KG1 (cell line): Measurements from ENCODE around the gene NIT1.
"Not testable (repeated sequence)": the region's sequence is repeated elsewhere in the genome, so short reads cannot be mapped to it uniquely, and the experiment has no call there.

Experiments
- DNase-seq: peaks from one replicate; lab custom pipeline; 2025; lab: John Stamatoyannopoulos, UW

The NIT1 gene

DNA sequence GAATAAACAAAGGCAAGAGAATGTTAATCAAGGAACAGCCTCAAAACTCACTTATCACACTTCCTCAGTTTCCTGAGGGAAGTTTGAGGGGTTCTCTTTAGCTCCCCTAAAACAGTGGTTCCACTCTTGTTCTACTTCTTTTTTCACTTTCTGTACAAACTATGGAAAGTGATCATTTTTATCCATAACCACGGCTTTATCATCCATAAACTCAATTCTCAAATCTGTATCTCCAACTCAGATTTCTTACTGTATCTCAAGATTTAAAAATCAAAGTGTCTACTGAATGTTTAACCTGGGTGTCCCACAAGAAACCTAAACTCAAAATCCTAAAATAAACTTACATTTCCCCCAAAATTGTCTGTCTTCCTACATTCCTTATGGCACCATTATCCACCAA lies 4.0 kb upstream of the NIT1 start:
- DNase-seq = no peak

DNA sequence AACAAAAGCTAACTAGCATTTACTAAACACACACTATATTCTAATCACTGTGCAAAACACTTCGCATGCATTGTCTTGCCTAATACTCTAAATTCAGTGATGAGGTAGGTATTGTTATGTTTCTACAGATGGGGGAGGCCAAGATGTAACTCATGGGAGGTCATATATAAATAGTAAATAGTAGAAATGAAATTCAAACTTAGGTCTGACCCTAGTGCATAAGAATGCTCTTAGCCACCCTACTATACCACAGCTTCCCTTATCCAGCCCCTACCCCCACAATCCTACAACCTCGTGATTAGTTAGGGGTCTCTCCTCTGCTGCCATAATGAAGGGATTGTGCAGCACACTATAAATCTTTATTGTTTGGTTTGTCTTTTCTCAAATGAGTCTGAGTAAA lies 3.3 kb upstream of the NIT1 start:
- DNase-seq = no peak

DNA sequence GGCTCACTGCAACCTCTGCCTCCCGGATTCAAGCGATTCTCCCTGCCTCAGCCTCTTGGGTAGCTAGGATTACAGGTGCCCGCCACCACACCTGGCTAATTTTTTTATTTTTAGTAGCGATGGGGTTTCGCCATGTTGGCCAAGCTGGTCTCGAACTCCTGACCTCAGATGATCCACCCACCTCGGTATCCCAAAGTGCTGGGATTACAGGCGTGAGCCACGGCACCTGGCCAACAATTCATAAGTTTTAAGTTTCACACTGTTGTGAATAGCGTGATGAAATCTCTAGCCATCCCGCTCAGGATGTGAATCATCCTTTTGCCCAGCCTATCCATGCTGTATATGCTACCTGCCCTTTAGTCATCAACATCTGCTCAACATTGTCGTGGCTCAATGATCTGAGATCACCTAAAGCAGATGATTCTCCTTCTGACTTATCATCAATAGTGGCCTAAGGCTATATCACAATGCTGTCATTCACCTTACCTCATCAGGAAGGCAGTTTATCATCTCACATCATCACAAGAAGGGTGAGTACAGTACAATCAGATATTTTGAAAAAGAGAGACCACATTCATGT lies 2.7 kb upstream of the NIT1 start:
- no peak for DNase-seq

DNA sequence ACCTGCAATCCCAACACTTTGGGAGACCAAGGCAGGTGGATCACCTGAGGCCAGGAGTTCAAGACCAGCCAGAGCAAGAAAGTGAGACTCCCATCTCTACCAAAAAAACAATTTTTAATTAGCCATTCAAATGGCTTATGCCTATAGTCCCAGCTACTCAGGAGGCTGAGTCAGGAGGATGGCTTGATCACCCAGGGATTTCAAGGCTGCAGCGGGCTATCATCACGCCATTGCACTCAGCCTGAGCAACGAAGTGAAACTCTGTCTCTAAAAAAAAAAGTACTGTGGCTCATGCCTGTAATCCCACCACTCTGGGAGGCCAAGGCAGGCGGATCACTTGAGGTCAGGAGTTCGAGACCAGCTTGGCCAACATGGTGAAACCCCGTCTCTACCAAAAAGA lies 1.9 kb upstream of the NIT1 start:
- not testable (repeated sequence) for DNase-seq

DNA sequence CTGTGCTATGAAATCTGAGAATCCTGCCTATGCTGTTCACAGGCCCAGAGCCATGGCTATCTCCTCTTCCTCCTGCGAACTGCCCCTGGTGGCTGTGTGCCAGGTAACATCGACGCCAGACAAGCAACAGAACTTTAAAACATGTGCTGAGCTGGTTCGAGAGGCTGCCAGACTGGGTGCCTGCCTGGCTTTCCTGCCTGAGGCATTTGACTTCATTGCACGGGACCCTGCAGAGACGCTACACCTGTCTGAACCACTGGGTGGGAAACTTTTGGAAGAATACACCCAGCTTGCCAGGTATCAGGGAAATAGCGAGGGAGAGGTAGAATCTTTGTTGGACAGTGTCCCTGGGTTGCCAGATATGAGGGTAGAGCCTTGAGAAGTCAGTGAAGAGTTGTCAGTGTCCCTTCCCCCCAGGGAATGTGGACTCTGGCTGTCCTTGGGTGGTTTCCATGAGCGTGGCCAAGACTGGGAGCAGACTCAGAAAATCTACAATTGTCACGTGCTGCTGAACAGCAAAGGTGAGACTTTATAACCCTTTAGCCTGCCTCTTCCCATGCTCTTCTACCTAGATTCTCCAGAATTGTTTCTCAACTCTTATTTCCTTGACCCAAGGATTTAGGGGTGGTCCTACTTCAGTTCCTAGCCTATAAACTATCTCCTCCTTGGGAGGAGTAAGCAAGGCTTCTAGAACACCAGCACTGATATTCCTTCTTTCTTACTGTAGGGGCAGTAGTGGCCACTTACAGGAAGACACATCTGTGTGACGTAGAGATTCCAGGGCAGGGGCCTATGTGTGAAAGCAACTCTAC lies 1.4 kb downstream of the NIT1 start:
- DNase-seq = no peak

DNA sequence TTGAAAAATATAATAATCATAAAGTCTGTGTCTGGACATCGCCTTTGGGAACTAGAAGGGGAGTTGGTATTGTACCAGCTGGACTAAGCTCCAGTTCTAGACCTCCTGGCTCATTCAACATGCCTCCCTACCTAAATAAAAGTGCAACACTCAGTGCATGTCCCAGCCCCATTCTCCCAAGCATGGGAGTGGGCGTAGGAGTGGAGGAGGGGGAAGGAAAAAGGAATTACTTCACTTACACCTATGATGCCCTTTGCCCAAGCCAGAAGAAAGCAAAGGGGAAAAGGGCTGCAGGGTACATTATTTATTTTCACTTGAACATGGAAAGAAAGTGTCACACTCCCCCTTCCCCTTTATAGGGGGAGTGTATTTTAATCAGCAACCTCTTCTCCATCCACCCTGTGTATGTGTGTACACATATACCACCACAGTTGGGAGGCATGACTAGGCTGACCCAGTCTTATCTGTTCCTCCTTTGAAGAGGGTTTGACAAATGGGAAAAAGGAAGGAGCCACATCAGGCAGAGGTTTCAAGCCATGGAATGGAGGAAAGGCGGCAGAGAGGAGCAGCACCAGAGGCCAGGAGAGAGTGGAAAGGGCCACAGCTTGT lies 3.2 kb downstream of the NIT1 start:
- DNase-seq = no peak

DNA sequence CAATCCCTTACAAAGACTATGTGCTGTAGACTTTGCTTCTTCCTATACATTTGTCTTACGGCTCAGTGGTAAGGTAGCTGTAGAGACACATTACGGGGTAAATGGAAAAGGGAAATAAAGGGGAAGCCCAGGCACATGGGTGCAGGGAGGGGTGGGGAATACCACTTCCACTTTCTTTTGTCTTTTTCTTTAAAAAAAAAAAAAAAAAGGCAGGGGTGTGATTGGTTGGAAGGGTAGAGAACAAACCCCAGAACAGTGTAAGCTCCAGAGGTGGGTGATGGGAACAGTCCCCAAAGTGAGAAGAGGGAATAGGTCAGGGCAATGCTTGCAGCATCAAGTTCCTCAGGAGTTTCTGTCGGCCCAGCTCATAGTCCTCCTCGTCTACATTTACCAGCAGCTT lies 3.9 kb downstream of the NIT1 start:
- DNase-seq = peak; percentile 22

DNA sequence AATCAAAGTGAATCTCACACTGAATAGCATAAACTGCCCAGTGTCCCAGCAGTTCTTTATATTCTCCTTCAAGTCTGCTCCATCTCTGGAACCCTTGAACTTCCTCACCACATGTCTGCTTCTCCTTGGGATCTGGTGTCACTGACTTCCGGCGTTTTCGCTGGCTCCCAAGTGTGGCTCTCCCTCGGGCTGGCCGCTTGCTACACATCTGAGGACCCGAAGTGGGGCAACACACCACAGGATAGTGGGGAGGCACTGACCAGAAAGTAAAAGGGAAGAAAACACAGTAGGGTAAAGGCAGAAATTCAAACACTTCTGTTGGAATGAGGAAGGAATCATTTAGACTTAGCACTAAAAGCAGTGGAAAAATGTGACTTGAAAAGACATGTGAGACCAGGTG lies 5.1 kb downstream of the NIT1 start:
- no peak for DNase-seq

DNA sequence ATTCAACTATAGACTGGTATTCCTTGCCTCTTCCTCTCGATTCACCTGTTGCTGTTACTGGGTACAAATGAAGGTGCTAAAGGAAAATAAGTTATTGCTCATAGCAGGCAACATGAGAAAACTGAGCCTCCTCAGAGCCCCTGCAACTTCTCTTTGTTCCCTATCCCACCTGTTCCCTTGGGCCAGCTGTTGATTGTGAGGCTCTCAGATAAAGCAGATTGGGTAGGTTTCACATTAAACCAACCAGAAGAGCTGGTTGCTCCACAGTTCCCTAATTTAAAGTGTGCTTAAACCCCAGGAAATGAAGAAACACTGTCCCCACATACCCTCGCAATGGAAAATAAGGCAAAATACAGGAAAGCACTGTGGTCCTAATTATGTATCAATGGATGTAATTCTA lies 9.7 kb downstream of the NIT1 start:
- no peak for DNase-seq

DNA sequence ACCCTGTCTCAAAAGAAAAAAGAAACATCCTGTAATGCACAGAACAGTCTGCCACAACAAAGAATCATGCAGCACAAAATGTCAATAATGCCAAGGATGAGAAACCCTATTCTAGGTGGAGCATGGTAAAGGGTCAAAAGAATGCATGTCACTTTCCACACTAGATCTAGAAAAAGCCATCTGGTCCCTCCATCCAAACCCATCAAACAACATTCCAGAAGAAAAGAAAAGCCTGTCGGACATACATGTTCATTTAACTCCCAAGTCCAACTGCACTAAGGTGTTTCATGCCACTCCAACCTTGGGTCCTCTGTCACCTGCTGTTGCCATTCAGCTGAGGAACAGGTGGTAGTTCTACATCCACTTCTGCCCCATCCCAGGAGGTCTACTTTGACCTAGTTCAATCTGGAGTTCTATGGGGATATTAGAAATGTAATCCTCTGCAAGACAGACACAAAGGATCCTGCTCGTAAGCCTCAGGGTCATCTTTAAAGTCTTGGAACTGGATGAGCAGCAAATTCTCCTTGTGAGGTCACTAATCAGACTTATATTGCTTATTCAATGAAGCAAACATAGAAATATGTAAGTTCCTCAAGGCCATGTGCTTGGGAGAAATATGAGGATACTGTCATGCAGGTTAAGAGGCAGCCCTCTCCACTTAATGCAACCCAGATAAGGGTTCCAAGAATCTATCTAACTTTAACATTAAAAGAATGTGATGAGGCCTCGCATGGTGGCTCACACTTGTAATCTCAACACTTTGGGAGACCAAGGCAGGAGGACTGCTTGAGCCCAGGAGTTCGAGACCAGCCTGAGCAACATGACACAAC lies 10.9 kb downstream of the NIT1 start:
- DNase-seq = no peak

DNA sequence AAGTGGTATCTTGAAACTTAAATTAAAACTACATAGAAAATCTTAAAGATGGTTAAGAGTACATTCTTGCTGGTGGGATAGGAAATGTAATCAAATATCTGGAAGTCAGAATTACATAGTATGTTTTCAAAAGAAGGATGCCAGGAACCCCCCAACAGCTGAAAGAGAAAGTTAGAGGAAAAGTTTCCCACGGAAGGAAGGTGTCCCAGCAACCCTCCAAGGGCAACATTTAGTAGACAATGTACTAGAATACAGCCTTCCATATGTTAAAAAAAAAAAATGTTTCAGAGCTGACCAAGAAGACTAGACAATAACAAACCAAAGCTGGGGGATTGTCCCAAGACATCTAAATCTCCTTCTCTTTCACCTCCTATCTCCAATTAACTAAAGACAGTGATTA lies 12.4 kb downstream of the NIT1 start:
- DNase-seq = no peak

DNA sequence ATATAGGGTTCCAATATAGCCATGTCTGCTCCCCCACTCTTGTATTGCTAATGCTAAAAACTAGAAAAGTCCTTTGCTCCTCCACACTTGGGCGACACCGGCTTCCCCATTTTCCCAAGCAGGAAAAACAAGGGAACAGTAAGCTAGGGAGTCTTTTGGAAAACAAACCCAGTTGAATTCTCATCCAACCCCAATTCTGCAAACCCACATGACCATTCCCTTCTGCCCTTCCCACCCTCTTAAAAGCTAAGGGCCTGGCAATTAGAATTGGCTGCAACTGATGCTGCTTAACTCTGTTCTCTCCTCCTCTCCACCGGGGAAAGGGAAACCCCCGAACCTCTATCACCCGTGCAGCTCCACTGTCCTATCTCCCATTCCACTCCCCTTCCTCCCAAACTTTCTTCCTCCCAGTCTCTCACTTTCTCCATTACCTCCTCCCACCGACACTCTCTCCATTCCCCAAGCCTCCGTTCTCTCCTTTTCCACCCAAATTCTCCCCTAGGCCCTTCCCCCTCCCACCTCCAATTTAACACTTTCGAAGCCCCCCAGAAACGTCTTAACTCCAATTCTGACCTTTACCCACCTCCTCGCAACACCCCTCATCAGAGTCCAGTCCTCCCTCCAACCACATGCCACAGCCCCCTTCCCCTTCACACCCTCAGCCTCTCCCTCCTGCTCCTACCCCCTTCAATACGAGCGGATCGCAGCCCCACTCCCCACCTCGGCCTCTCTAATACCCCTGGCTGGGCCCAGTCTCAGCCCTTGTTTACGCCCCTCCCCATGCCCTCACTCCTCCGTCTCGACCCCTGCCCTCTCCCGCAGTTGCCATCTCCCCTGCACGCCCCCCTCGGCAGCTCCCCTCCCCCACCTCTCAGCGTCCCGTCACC lies 13.9 kb downstream of the NIT1 start:
- DNase-seq = no peak

DNA sequence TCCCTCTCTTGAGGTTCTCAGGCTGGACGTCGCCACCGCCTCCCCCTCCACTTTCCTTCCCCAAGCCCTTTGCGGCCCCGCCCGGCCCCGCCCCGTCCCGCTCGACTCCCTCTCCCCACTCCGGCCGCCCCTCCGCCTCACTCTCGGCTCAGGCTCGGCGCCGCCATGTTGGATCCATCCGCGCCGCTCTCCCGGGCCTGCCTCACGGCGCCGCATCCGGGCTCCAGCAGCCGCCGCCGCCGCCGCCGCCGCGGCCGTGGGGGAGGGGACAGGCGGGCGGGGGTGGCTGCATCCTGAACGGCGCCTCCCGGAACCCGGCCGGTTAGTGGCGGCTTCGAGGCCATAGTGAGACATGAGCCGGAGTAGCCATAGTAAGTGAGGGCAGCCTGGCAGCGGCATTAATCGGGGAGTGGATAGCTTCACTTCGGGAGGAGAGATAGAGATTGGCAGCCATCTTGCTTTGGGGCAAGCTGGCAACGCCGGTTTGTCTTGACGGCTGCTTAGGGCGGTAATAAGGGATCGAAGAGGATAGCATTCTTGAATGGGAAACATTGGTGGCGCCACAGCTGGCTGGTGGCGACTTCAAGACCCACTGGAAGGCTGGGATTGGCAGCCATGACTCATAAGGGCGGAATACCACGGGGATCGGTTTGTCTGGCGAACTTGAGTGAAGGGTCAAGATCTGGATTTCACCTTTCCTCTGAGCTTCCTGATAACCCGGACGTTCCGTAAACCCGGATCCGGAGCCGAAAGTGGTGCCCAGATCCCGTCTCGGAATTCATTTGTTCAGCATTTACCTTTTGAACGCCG lies 14.7 kb downstream of the NIT1 start, which contains the start of gene DEDD:
Gene DEDD, minus strand, starts transcription at position 258 of the 810 bp plus-strand sequence. CDS start 8,205 bp downstream, outside the sequence.
- DNase-seq = peak; percentile 86

DNA sequence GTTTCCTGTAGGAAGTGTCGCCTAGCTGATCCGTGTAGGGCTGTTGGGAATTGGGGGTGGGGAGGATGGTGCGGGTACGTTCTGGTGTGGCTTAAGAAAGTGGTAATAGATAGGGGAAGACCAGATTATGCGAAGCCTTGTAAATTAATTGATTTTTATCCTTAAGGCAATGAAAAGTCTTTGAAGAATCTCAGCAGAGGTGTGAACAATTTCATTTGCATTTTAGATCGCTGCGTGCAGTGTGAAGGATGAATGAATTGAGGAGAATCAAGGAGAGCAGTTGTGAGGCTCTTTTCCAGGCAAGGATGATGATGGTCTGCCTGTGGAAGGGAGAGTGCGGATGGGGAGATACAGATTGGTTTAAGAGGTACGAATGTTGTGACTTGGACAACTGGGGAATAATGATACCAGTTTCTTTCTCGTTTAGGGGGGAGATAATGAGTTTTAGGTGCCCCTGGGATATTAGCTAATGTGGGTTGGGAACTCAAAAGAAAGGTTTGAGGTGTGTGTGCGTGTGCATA lies 15.4 kb downstream of the NIT1 start:
- DNase-seq = no peak

DNA sequence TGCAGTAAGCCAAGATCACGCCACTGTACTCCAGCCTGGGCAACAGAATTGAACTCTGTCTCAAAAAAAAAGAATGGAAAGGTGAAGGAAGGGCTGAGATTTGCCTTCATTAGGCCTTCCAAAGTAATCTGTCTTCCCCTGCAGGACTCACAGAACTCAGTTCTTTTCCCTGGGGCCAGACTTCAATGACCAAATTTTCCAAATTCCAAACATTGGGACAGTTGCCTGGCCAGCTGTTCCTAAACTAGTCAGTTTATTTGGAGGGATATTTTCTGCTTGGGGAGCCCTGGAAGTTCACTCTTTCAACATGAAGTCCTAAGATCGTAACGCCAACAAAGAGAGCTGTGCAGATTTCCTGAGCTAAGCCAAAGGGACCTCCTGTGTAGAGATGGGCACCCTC lies 20.0 kb downstream of the NIT1 start:
- DNase-seq = no peak

DNA sequence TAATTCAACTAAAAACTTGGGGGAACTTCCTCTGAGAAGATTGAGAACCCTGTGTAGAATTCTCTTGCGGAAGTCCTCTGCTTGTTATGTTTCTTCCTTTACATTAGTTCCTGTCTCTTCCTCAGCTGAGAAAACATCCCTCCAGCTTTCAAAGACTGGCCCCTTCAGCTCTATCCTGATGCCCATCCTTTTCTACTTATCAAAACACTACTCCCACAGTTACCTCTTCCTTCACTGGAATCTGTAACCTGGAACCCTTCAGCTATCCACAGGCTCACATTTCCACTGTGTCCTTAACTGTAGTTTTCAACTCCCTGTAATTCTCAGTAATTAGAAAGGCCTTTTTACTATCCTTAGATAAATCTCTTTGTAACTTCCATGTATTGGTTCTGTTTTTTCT lies 20.5 kb downstream of the NIT1 start:
- DNase-seq = no peak

DNA sequence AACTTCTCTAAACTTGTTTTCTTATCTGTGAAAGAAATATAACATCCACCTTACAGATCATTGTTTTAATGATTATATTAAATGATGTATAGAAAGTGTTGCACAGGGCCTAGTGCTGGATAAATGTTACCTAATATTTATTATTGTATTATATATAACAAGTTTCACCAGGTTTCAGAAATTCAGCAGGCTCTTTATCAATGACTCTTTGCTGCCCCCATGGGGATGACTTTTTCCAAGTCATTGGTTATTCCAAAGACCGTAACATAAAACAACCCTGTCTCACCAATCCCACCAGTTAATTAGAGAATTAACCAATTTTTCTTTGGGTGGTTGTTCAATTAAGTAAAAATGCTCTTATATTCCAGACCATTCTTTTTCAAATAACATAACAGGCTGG lies 21.9 kb downstream of the NIT1 start:
- DNase-seq = peak; percentile 59

DNA sequence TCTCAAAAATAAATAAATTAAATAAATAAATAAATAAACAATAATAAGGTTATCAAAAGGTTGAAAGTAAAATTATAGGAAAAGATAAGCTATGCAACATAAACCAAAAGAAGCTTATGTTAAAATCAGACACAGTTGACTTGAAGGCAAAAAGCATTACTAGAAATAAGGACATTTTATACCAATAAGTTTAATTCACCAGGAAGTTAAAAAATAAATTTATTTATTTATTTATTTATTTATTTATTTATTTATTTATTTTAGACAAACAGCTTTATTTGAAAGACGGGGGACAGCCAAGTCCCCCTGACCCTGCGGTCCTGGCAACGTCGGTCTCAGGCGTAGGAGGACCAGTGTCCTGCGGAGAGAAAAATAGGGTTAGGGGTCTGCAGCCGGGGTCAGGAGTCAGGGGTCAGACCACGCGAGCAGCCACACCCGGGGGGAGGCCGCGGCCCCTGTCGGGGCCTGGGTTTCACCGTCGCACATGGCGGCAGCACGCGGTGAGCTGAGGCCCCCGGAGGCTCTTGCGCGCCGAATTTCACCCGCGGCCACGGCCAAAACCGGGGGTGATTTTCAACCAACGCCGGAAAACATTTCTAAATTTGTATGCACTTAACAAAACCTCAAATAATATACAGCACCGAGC lies 23.0 kb downstream of the NIT1 start:
- no peak for DNase-seq

DNA sequence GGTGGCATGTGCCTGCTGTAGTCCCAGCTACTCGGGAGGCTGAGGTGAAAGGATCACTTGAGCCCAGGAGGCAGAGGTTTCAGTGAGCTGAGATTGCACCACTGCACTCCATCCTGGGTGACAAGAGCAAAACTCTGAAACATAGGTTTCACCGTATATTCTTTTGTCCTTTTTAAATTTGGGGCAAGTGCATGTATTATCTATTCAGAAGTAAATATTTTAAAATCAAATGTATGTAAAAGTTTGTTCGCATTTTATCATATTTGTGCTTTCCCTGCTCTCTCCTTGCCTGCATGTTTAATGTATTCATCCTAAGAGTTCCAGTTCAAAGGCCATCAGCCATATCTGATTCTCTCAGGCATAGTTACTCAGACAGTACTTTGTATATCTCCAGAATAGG lies 27.9 kb downstream of the NIT1 start:
- no peak for DNase-seq

DNA sequence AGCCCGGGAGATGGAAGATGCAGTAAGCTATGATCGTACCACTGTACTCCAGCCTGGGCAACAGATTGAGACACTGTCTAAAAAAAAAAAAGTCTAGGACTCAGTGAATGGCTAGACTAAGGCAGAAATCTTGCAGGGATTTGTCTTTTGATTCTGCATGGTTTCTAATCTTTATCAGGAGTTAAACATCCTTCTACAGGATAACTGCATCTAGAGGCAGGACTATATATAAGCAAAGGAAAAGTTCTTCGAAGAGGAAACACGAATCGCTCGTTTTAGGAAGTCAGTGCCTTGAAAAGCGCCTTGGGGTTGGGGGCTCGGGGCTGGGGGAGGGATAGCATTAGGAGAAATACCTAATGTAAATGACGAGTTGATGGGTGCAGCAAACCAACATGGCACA lies 35.3 kb downstream of the NIT1 start:
- DNase-seq = no peak
